CD4-positive, alpha-beta T cell treated with Interleukin-6 for 4 hours (primary cell): ENCODE data around the gene COX18.

Experiments used
- DNase-seq: peaks from one replicate; pipeline ENCODE4 v3.0.0-alpha.2; 2020; ENCODE audit warnings: mixed read lengths

COX18 gene, protein sequence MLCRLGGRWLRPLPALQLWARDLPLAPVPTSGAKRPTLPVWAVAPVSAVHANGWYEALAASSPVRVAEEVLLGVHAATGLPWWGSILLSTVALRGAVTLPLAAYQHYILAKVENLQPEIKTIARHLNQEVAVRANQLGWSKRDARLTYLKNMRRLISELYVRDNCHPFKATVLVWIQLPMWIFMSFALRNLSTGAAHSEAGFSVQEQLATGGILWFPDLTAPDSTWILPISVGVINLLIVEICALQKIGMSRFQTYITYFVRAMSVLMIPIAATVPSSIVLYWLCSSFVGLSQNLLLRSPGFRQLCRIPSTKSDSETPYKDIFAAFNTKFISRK

DNA sequence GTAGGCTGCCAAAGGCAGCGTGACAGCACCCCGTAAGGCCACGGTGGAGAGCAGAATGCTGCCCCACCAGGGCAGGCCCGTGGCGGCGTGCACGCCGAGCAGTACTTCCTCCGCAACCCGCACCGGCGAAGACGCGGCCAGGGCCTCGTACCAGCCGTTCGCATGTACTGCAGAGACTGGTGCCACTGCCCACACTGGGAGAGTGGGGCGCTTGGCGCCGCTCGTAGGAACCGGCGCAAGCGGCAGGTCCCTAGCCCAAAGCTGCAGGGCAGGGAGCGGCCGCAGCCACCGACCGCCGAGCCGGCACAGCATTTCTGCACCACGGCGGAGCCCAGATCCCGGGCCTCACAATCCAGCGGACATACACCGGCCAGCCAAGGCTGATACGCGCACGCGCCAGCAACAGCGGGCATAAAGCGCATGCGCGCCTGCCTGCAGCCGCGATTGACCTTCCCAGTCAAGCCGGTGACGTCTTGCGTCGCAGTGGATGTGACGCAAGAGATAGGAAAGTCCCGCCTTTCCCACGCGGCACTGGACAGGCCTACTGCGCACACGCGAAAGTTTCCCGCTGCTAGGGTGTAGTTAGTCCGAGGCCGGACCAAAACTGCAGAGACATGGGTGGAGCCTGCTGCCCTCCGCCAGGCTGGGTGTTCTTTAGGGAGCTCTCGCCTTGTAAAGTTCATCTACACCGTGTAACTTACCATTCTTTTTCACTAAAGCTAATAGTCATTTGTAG lies at the start of gene COX18:
TSS of gene COX18 (minus strand) at position 379 of the 736 bp plus-strand sequence. CDS start at position 312, 67 bp downstream.
- DNase-seq = peak; percentile 95

DNA sequence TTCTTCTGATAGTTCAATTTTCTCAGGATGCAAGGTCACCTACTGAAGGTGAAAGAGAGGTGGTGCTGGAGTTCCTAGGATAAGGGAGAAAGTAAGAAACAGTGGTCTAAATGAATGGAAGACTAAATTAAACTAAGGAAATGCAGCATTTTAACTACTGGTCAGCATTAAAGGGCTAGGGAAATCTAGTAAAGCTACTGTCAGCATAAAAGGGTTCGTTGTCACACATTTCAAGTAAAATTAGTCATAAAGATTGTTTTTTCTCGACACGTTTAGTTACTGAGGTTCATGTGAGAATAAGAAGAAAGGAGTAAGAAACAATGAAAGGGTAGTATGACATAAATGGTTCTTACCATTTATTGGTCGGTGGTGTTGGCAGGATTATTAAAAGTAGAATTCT lies 40.0 kb upstream of the COX18 start:
- DNase-seq = no peak

DNA sequence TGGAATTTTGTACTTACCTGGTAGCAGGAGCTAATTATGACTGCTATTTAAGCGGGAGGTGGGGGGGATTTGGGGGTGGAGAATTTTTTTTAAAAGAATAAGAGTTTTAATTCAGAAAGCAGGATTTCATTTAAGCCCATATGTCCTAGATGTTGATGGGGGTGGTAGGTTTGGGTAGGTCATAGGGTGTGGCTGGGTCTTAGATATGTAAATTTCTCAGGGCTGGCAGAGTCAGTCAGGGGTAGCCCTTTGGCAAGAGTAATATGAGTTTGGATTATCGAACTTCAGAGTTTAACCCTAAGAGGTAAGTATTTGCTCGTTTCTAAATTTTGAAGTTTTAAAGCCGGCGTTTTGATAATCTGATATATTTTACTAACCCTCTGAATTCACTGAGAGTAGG lies 35.2 kb upstream of the COX18 start:
- no peak for DNase-seq

DNA sequence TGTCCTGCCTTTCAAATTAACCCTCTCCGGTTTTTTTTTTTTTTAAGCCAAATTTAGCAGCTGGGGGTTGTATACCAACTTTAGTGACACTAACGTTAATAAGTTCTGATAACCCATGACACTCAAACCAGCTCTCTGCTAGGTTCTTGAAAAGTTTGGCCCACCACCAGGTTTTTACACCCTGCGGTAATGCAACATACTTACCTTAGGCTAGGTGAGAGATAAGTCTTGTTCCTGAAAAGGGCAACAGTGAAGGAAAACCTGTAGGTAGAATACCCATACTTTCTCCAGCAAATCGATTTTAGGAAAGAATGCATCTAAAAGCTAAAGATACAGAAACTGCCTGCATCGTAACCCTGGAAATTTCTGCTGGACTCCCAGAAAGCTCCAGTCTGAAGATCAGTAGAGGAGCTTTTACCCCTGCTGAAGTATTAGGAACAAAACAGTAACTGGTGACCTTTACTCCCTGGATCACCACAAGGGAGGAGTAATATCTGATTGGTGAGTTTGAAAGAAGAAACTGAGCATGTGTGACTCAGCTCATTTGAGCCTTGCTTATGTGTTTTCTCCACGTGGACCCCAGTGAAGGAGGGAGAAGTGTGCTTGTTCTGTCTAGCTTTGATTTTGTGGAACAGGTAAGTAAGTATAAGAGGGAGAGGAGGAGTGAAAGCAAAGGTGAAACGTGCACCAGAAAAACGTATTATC lies 34.4 kb upstream of the COX18 start:
- no peak for DNase-seq

DNA sequence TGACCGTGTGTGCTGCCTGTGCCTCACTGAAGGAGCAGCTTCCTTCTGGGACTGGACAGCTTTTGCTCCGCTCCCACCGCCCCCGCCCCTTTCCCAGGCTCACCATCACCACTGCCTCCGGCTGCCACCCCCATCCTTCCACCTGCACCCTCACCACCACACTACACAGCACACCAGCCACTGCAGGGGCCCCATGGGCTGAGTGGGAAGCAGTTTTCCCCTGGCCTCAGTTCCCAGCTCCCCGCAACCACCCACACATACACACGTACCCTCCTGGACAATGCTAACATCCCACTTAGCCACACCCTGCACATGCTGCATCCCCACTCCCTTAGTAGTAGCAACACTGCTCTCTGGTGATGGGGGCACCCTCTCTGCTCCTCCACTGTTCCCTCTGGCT lies 29.6 kb upstream of the COX18 start:
- no peak for DNase-seq

DNA sequence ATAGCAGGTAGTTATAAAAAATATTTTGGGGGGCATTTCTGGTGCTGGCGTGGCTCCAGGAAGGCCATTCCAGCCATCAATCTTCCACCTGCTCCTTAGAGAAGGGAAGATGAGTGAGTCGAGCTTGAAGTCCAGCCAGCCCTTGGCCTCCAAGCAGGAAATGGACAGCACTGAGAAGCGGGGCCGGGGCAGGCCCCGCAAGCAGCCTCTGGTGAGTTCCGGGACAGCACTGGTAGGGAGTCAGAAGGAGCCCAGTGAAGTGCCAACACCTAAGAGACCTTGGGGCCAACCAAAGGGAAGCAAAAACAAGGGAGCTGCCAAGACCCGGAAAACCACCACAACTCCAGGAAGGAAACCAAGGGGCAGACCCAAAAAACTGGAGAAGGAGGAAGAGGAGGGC lies 29.2 kb upstream of the COX18 start:
- DNase-seq = no peak

DNA sequence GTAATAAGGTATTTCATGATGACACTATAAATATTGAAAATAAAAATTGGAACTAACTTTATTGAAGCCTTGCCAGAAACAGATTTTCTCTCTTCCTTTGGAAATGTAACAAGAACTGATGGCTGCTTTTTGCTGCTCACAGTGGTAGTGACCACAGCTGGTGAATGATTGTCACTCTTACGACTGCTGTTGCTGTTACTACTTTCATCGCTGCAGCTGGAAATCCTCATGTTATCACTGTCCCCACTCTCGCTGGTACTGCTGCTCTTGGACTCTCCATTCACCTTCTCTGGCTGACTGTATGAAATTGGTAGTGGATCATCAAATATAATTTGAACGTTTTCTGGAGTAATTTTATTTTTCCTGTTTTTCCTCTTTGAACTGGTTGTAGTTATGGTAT lies 28.5 kb upstream of the COX18 start:
- DNase-seq = no peak

DNA sequence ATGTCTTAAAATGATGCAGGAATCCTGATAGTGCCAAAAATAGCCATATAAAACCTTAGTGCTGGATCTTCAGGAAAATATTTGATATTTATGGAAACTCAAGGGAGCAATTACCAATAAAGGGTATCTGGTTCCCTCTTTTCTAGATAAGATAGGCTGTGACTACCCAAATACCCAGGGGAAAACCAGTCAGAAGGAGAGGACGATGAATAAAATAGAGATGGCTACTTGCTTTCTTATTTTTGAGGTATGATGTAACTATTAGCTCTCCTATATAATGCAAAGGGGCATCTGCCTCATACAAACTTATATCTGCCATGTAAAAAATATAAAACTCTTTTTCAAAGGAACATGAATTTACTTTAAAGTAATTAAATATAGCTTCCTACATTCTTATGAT lies 23.4 kb upstream of the COX18 start:
- no peak for DNase-seq

DNA sequence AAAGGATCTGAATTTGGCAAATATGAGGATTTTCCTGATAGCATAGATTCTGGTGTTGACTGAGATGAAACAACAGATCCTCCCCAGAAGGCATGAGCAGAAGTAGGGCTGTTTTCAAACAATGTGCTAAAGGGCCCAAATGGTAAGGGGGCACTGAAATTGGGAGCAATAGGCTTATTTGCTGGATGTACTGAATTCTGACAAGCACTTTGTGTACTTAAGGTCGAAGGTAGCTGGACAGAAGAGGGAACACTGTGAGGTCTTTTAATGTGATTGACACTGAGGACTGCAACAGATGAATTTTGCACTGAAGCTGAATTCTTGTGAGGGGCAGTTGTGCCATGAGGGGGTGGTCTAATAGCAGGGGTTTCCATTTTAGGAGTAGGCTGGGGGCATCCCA lies 21.2 kb upstream of the COX18 start:
- no peak for DNase-seq

DNA sequence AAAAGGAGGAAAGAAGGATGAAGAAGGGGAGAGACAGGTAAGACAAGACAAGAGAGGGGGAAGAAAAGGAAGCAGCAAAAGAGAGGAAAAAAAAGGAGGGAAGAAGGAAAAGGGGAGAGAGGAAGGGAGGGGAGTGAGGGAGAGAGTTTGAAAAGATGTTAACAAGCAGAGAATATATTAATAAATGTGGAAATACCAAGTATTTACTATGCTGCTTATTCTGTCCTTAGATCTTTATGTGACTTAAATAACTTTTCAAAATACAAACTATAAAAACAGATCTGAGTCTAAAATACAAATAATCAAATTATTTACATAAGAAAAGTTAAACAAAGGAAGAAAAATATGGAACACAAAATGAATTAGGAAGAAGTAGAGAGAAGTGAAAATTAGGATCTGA lies 18.4 kb upstream of the COX18 start:
- no peak for DNase-seq

DNA sequence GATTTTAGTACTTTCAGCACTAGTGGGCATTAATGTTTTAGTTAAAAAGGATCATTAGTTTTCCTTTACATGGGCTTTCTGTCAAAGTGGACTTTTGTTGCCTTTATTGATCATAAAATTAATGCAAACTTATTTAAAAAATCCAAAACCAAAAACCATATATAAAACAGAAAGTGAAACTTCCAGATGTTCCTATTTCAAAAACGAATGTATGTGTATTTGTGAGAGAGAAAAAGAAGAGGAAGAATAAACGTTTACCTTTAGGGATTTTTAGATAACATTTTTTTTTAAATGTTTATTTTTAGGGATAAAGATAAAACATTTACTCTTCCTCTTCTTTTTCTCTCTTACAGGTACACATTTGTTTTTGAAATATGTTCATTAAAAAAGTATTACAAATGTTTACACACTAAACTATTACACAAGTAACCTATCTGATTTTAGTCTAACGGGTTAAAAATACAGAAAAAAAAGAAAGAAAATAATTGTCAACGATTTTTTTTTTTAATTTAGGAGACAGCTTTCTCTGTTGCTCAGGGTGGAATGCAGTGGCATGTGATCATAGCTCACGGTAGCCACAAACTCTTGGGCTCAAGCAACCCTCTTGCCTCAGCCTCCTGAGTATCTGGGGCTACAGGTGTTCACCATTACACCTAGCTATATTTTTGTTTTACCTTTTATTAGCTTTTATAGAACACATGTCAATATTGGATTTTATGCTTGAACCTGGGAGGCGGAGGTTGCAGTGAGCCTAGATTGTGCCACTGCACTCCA lies 16.8 kb upstream of the COX18 start:
- DNase-seq = no peak

DNA sequence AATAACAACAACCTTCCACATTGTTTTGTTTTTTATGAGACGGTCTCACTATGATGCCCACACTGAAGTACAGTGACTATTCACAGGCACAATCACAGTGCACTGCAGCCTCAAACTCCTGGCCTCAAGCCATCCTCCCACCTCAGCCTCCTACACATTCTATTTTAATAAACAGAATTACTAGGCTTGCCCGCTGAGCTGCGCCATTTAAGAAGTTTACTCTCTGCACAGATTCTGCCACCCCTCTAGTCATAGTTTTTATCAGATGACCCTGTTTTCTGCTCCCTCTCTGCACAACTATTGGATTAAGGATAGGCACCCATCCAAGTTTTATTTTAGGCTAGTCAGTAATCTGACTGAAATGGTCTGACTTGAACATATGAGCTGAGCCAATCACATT lies 11.3 kb upstream of the COX18 start:
- DNase-seq = no peak

DNA sequence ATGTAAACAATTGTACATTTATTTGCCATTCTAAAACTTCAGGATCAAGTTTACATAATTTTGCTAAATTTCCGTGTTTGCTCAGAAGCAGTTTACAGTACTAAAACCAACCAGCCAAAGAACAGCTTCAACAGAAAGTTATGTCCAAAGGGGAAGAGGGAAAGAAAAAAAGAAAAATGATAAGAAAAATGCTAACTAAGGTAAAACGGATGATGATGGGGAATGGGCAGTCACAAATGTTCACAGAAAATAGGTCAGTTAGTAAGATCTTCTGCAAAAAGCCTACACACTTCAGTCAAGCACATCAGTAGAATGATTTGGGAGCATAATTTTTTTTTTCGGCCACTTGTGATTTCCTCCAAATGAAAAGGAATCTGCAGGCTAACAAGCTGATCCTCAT lies 6.3 kb upstream of the COX18 start:
- DNase-seq = no peak

DNA sequence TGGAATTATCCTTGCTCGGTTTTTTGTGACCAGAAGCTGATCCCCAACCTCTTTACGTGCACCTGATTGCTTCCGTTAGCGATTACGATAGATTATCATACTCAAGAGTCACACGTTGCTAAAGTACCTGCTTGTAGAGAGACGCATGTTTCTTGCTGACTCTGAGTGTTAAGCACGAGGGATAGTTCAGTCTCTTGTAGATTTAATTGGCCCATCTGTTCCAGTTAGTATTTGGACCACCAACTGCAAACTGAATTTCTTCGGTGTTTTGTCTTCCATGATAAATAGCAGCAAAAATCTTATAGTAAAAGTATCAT lies 516 bp upstream of the COX18 start:
- no peak for DNase-seq

DNA sequence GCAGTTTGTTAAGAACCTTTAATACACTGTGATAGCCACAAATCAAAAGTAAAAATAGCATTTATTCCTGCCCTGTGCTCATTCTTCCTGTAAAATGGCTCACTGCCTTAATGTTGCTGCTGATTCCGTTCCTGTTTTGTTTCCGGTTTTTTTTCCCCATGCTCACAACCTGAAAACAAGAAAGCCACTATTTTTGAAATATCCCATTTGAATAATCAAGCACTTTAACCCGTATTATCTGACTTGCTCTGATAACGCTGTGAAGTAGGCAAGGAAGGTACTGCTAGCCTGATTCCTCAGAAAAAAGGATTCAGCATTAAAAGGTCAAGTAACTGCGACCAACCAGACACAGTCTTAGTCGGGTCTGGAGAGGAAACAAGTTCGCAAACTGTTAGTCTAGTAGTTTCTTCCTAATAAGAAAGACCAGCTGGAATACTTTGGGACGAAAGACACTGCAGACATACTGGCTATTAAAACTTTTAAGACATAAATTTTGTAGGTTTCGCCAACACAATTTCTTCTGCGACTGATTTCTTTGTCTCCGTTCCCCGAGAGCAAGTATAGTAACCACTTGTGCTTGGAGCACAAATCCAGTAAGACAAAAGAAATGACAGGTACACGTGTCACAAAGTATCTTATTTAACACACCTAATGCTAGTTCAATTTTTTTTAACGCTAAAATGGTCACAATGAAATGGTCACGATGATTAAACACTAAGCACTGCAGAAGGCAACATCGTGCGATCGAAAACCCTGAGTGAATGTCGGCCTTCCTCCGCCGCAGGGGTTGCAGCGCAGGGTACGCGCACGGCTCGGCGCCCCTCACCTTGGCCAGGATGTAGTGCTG lies 802 bp downstream of the COX18 start:
- DNase-seq = no peak

DNA sequence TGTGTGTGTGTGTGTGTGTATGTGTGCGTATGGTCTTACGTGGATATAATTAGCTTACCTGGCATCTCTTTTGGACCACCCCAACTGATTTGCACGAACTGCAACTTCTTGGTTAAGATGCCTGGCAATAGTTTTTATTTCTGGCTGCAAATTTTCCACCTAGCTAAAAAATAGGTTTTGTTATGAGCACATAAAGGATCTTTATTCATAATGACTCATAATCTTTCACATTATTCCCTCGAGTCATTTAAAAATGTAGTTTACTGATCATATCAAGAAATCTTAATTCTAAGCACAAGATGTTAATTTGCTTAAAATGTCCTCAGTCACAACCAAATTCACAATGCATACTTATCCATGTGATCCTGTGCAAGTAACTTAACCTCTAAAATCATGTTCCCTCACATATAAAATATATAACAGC lies 1.5 kb downstream of the COX18 start:
- DNase-seq = no peak

DNA sequence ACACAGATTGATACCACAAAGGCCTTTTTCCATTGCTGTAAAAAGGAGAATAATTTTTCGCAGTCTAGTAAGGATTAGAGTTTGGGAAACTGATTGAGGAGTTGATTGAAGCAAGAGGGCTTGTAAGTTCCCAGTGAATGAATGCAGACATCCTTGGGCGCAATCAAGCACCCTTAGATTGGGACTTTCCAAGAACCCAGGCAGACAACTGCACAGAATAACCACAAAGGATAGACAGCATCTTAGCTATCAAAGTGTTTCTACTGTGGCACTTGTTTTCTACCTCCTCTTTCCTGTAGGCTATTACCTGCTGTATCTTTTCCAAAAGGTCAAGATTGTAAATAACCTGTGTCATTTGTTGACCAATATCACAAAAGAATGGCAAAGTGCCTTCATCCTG lies 2.6 kb downstream of the COX18 start:
- DNase-seq = peak; percentile 22

DNA sequence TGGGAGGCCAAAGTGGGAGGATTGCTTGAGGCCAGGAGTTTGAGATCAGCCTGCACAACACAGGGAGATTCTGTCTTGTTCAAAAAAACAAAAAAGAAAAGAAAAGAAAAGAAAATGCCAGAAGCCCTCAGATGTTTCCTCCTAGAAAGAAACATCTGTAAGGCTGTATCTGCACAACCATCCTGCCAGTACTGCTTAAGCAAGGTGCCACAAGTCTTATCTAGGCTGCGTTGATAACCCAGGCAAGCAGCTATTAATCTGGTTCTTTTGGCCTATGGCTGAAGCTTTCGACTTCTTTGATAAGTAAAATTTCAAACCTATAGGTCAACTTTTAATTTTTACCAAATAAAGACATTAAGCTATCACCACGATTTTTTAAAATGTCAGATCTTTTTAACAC lies 3.1 kb downstream of the COX18 start:
- no peak for DNase-seq

DNA sequence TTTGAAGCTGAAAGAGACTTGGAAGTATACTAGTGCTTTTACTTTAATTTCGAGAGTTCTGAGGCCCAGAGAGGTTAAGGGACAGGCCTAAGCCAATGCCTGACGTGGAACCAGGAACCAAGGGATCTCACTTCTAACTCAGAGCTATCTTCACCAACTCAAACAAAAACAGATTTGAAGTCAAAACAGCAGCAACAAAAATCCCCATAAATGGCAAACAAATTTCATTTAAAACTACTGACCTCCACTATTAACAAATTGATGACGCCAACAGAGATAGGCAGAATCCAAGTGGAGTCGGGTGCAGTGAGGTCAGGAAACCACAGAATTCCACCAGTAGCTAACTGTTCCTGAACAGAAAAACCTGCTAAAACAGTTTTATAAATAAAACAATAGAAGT lies 5.0 kb downstream of the COX18 start:
- no peak for DNase-seq

DNA sequence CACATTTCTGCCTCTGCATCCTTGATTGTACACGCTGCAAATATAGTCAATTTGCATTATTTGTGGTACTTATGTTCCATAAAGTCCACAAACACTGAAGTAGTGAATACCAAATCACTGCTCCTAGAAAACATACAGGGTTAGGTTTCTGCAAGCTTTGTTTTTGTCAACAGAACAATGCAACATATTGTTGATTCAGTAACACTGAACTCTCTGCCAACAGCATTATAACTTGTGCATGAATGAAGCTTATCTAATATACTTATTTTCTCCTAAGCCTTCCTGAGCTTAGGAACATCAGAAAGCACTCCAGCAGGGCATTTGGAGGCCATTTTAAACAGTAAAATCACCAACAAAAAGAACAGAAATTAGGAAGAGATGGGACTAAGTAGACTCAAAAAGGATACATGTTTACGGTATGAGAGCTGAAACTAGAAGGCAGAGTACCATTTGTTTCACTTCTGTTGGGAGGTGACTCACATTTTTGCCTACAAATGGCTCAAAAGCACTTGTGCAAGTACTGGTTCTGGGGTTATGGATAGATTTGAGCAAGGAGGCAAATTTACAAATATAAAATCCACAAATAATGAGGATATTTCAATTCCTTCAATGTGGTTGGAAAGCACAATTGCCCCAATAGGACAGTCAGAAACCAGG lies 14.1 kb downstream of the COX18 start:
- DNase-seq = no peak

DNA sequence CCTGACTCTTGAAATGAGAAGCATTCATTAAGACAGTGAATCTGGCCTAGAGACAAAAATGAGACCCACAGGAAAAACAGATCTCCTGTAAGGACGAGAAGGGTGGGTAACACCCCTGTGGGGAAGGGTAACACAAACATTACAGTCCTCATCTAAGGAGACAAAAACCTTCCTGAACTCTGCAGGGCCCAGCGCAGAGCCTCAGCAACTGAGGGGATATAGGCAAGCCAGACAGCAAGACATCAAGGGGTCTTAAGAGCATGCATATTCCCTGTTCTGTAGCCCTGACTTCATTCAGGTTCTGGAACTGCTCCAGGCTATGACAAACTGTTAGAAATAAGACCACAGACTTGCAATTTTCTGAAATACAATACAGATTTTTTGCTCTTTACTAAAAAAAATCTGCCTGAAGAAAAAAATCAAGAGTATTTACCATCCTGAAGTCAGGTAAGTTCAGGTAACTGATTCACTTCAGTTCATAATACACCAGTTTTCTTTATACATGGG lies 15.5 kb downstream of the COX18 start:
- DNase-seq = no peak

DNA sequence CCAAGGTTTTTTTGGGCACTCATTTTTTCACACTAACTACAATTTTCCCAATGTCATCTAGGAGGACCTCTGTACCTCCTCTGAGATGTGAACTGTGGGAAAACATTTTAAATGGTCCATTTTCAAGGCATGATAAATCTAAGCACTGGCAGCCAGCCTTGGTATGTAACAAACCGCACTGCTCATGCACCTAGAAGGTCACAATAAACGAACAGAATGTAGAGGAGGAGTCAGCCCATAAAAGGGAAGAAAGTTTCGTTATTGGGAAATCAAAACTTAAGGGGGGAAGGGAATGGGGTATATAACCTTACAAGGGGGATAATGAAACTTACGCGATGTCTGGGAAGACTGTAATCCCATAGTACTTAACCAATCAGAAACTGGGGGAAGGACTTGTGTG lies 16.4 kb downstream of the COX18 start:
- DNase-seq = no peak
